ENCODE measurements around the gene AAMP. TPM values are rescaled to one million over a fixed set of nuclear protein-coding genes. Genes with fewer than 3 reads are reported as not detected.
A peak's percentile ranks its signal among the peaks of the same experiment; 100 is the strongest.

Gene AAMP
- total RNA-seq, 2 experiments from 2014 or later: 68.7 to 97.0 TPM

DNA sequence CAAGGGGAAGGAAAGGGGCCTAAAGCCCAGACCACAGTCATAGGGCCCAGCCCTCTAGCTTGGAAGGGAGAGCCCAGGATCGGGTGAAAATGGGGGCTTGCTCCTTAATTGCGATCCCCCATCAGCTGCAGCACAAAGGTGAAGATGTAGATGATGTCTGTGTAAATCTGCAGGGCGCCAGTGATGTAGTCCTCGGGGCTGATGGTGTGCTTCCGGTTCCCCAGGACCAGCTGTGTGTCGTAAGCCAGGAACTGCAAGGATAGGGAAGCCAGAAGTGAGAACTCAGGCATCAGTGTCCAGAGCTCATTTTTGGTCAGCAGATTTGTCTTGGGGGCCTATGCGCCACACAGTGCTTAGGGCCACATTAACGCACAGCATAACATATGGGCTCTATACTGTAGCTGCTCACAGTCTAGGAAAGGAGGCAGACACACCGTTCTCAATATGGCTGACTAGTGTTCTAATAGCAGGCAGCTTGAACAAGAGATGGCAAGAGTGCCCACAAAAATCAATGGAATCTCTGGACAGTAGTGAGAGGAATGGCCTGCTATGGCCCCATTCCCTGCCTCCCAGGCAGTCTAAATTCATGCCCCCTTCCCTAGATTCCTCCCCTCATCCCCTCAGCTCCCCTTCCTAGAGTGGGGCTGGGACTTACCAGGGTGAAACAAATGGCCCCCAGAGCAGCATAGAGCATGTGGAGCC lies 5.6 kb upstream of the AAMP start:
- Histone ChIP-seq H3K9me3 (ENCODE audit: low read length) (no peaks in the 10 kb centered on the region), H2AFZ (ENCODE audit: low read length) (no peak overlapping the region), H4K20me1 (ENCODE audit: insufficient read depth, low read length) (no peaks in the 10 kb centered on the region), H3K4me3 (ENCODE audit: low read depth, low read length, poor library complexity, severe bottlenecking) (no peak overlapping the region), H3K79me2 (ENCODE audit: insufficient read depth, low read depth, low read length) (peaks cover 17% of the 10 kb centered on the region; the same call in 1 of the 2 replicates), H3K4me2 (ENCODE audit: low read length) (no peak overlapping the region), H3K36me3 (ENCODE audit: insufficient read depth, low read length) (peaks cover 75% of the 10 kb centered on the region), H3K9me2 (ENCODE audit: insufficient read depth, low read length) (no peaks in the 10 kb centered on the region), H3K4me1 (ENCODE audit: insufficient read depth, low read length, poor library complexity, severe bottlenecking) (peaks cover 23% of the 10 kb centered on the region), H3K27ac (ENCODE audit: low read depth, low read length, poor library complexity, severe bottlenecking) (no peak overlapping the region)
- no peak for DNase-seq (ENCODE audit: low spot score)
- BruUV-seq (replicated peaks): no TSS peak
- no peak for TF ChIP-seq CTCF (conservative IDR thresholded peaks at IDR 0.05; ENCODE audit: low read length)
- intact Hi-C loops (cut with micrococcal nuclease; ENCODE audit: unreplicated experiment): no loop called here
- POLR2A ChIA-PET: interaction anchor here (1.8 to 1.9 kb wide), 2 partner anchors 11 to 15 kb away, joined by 6 to 15 read pairs; no protein-coding TSS in a partner anchor
- CTCF ChIA-PET (ENCODE audit: unreplicated experiment): interaction anchor here (0.6 to 2.2 kb wide), 2 partner anchors 9 to 15 kb away, joined by 3 to 11 read pairs; no protein-coding TSS in a partner anchor

- no peak overlapping the region for H3K4me3 ChIP-seq (ENCODE audit: low read depth, low read length, poor library complexity, severe bottlenecking)
- no peak for DNase-seq (ENCODE audit: low spot score)
- no peak overlapping the region for H3K4me2 ChIP-seq (ENCODE audit: low read length)
- ChIA-PET POLR2A (interaction anchor here (1.8 kb wide), 1 partner anchor 12 kb away, joined by 15 read pairs; no protein-coding TSS in a partner anchor), CTCF (ENCODE audit: unreplicated experiment) (interaction anchor here (0.6 to 2.2 kb wide), 3 partner anchors 10 to 16 kb away, joined by 3 to 11 read pairs (median 9); no protein-coding TSS in a partner anchor)
- H3K79me2 ChIP-seq (ENCODE audit: insufficient read depth, low read depth, low read length): peaks cover 17% of the 10 kb centered on the region; the same call in 1 of the 2 replicates
- H3K4me1 ChIP-seq (ENCODE audit: insufficient read depth, low read length, poor library complexity, severe bottlenecking): peaks cover 23% of the 10 kb centered on the region
- H3K9me3 ChIP-seq (ENCODE audit: low read length): no peaks in the 10 kb centered on the region
- no peaks in the 10 kb centered on the region for H3K9me2 ChIP-seq (ENCODE audit: insufficient read depth, low read length)
- BruUV-seq (replicated peaks): TSS peak; percentile 55
- no peak overlapping the region for H3K27ac ChIP-seq (ENCODE audit: low read depth, low read length, poor library complexity, severe bottlenecking)
- H2AFZ ChIP-seq (ENCODE audit: low read length): no peak overlapping the region
- H4K20me1 ChIP-seq (ENCODE audit: insufficient read depth, low read length): no peaks in the 10 kb centered on the region
- intact Hi-C loops (cut with micrococcal nuclease; ENCODE audit: unreplicated experiment): loop anchor here (5.0 kb wide), 3 partner anchors 107 to 373 kb away; partner anchors contain the start of gene CXCR1
- no peak for TF ChIP-seq EZH2phosphoT487 (IDR thresholded peaks at IDR 0.05; ENCODE audit: borderline replicate concordance, low read depth, low read length)
- TF ChIP-seq CTCF (conservative IDR thresholded peaks at IDR 0.05; ENCODE audit: low read length): no peak
- H3K36me3 ChIP-seq (ENCODE audit: insufficient read depth, low read length): peaks cover 66% of the 10 kb centered on the region
These were observed 4.6 kb upstream of the AAMP start for GRCh38 chr2:218274586-218274985.

- intact Hi-C loops (cut with micrococcal nuclease; ENCODE audit: unreplicated experiment): loop anchor here (2.0 to 5.0 kb wide), 4 partner anchors 27 to 373 kb away; partner anchors contain the start of gene CXCR1
These were observed 3.9 kb upstream of the AAMP start for GRCh38 chr2:218273908-218274249.

More at GRCh38 chr2:218273908-218274249, 3.9 kb upstream of the AAMP start:
- peaks cover 60% of the 10 kb centered on the region for H3K36me3 ChIP-seq (ENCODE audit: insufficient read depth, low read length)
- DNase-seq (ENCODE audit: low spot score): no peak
- H3K4me3 ChIP-seq (ENCODE audit: low read depth, low read length, poor library complexity, severe bottlenecking): no peak overlapping the region
- H3K4me1 ChIP-seq (ENCODE audit: insufficient read depth, low read length, poor library complexity, severe bottlenecking): peaks cover 23% of the 10 kb centered on the region
- BruUV-seq (replicated peaks): no TSS peak
- TF ChIP-seq CTCF (conservative IDR thresholded peaks at IDR 0.05; ENCODE audit: low read length) (no peak), EZH2phosphoT487 (IDR thresholded peaks at IDR 0.05; ENCODE audit: borderline replicate concordance, low read depth, low read length) (no peak)
- H3K9me3 ChIP-seq (ENCODE audit: low read length): no peaks in the 10 kb centered on the region
- no peak overlapping the region for H2AFZ ChIP-seq (ENCODE audit: low read length)
- H3K9me2 ChIP-seq (ENCODE audit: insufficient read depth, low read length): no peaks in the 10 kb centered on the region
- H3K4me2 ChIP-seq (ENCODE audit: low read length): no peak overlapping the region
- H4K20me1 ChIP-seq (ENCODE audit: insufficient read depth, low read length): no peaks in the 10 kb centered on the region
- no peak overlapping the region for H3K27ac ChIP-seq (ENCODE audit: low read depth, low read length, poor library complexity, severe bottlenecking)
- POLR2A ChIA-PET: interaction anchor here (0.7 to 1.0 kb wide), 3 partner anchors 18 to 113 kb away, joined by 3 to 4 read pairs (median 4); no protein-coding TSS in a partner anchor
- peaks cover 22% of the 10 kb centered on the region; the same call in 1 of the 2 replicates for H3K79me2 ChIP-seq (ENCODE audit: insufficient read depth, low read depth, low read length)
- CTCF ChIA-PET (ENCODE audit: unreplicated experiment): interaction anchor here (1.0 to 3.3 kb wide), 3 partner anchors 13 to 22 kb away, joined by 3 to 17 read pairs (median 9); no protein-coding TSS in a partner anchor
